Lower lobe of right lung (tissue), 2 donors: ENCODE data around the gene PDE9A. TPM values are rescaled to one million over a fixed set of nuclear protein-coding genes. Genes with fewer than 3 reads are reported as not detected.

Experiments used
- ATAC-seq, 2 donors: fragments of 200-7000 bp; cut with Tn5 transposase; one replicate each; pipeline ENCODE4 v1.9.1; 2020 to 2022; ENCODE audit warnings: mild to moderate bottlenecking in 2 of 2, moderate library complexity in 2 of 2
- DNase-seq: peaks from one replicate; pipeline ENCODE4 v3.0.0-alpha.2; 2020
- H3K27ac ChIP-seq: fragments of 200-600 bp; one replicate; pipeline ENCODE4 v1.8.0; 2022
- H3K27me3 ChIP-seq: fragments of 200-600 bp; one replicate; pipeline ENCODE4 v1.8.0; 2022; ENCODE audit warnings: low read depth
- H3K36me3 ChIP-seq: fragments of 200-600 bp; one replicate; pipeline ENCODE4 v1.8.0; 2022; ENCODE audit warnings: mild to moderate bottlenecking
- H3K4me1 ChIP-seq: fragments of 200-600 bp; one replicate; pipeline ENCODE4 v1.8.0; 2022
- H3K4me3 ChIP-seq: fragments of 200-600 bp; one replicate; pipeline ENCODE4 v1.8.0; 2022; ENCODE audit warnings: mild to moderate bottlenecking
- H3K9me3 ChIP-seq: fragments of 200-600 bp; one replicate; pipeline ENCODE4 v1.8.0; 2022
- intact Hi-C: fragments of 100-400 bp; cut with DNase I; formaldehyde crosslinking; loops from one replicate; pipeline ENCODE4 v1.11.0; 2022
- long read RNA-seq: library from polyadenylated mRNA; unstranded; transcript quantifications from one replicate; pipeline ENCODE4 v2.0.0, GENCODE V29; 2021
- total RNA-seq: library from RNA; stranded (reverse); fragmentation: NEBNext Ultra II Directional; extraction: Animal tissue kit (Norgen Biotek cat#: 25700); gene quantifications from one replicate; pipeline ENCODE4 v1.2.1, GENCODE V29; 2021
- TF ChIP-seq, protein P1 (sequence below): fragments of 200-600 bp; IDR thresholded peaks from one replicate; pipeline ENCODE4 v1.8.0; 2022; ENCODE audit warnings: antibody characterized with exemption, mild to moderate bottlenecking
- donor health status: DM: no; HTN: yes; CAD: no; lungs with severe emphysema.

The PDE9A gene
- 12.8 TPM for total RNA-seq
- long read RNA-seq, partial matches to known transcripts, result 1 of 5 reads
- long read RNA-seq, other reads (novel, unspliced or antisense), result 3 of 5 reads

DNA sequence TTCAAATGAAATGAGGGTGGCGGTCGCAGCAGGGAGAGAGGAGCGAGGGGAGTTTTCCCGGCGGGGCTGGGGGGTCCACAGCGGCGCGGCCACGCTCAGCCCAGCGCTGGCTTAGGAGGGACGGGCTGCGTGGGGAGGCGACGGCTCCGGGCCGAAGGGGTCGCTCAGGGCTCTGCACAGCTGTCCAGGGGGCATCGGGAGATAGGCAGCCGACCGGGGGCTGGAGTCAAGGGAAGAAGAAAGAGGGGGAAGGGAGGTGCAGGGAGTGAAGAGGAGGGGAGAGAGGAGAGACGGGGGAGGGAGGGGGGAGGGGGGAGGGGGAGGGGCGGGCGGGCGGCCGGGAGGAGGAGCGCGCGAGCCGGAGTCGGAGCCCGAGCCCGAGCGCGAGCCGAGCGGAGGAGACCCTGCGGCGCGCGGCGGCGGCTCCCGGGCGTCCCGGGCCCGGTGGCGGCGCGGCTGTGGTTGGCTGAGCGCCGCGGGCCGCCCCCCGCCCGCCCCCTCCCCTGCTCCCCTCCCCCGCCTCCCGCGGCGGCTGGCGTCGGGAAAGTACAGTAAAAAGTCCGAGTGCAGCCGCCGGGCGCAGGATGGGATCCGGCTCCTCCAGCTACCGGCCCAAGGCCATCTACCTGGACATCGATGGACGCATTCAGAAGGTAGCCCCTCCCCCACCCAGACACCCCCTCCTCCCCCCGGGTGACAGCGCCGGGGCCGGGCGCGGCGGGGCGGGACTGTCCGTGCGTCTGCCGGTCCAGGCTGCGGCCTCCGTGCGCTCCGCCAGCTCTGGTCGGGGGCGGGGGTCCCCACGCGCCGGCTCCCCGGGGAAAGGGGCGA lies at the start of gene PDE9A:
TSS of gene PDE9A (plus strand) at position 391 of the 831 bp plus-strand sequence. CDS start at position 585, 194 bp downstream.
- TF ChIP-seq, protein P1, sequence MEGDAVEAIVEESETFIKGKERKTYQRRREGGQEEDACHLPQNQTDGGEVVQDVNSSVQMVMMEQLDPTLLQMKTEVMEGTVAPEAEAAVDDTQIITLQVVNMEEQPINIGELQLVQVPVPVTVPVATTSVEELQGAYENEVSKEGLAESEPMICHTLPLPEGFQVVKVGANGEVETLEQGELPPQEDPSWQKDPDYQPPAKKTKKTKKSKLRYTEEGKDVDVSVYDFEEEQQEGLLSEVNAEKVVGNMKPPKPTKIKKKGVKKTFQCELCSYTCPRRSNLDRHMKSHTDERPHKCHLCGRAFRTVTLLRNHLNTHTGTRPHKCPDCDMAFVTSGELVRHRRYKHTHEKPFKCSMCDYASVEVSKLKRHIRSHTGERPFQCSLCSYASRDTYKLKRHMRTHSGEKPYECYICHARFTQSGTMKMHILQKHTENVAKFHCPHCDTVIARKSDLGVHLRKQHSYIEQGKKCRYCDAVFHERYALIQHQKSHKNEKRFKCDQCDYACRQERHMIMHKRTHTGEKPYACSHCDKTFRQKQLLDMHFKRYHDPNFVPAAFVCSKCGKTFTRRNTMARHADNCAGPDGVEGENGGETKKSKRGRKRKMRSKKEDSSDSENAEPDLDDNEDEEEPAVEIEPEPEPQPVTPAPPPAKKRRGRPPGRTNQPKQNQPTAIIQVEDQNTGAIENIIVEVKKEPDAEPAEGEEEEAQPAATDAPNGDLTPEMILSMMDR, result no peak
- ATAC-seq (peak; percentile 35 to 47), DNase-seq (peak; percentile 49)
- Histone ChIP-seq H3K9me3 (no peaks in the 10 kb centered on the region), H3K4me3 (peak within 1 kb of the TSS; percentile 70), H3K36me3 (no peaks in the 10 kb centered on the region), H3K27me3 (peaks cover 13% of the 10 kb centered on the region), H3K27ac (peak within 1 kb of the TSS; percentile 65), H3K4me1 (peaks cover 25% of the 10 kb centered on the region)
- intact Hi-C loops, result no loop called here

DNA sequence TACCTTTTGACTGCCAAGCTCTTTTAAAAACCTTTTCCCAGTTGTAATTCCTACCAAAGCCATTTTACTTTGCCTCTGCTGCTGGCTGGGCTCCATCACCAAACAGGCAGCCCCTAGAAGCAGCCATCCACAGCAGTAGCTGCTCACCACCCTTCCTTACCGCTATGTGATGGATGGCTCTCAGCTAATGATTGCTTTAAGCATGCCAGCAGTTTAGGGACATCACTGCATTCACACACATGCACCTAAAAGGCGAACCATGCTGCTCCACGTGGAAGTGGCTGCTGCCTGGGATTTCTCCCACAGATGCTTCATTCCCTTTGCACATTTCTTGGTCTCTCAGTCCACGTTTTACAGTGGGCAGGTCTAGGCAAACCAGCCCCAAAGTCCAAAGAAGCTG lies 46.3 kb upstream of the PDE9A start:
- intact Hi-C loops, result no loop called here
- Histone ChIP-seq H3K4me3 (no peak overlapping the region), H3K27ac (no peak overlapping the region), H3K4me1 (no peaks in the 10 kb centered on the region), H3K9me3 (peaks cover 12% of the 10 kb centered on the region), H3K36me3 (no peaks in the 10 kb centered on the region), H3K27me3 (no peaks in the 10 kb centered on the region)
- ATAC-seq (no peak), DNase-seq (no peak)
- TF ChIP-seq, protein P1, result no peak

DNA sequence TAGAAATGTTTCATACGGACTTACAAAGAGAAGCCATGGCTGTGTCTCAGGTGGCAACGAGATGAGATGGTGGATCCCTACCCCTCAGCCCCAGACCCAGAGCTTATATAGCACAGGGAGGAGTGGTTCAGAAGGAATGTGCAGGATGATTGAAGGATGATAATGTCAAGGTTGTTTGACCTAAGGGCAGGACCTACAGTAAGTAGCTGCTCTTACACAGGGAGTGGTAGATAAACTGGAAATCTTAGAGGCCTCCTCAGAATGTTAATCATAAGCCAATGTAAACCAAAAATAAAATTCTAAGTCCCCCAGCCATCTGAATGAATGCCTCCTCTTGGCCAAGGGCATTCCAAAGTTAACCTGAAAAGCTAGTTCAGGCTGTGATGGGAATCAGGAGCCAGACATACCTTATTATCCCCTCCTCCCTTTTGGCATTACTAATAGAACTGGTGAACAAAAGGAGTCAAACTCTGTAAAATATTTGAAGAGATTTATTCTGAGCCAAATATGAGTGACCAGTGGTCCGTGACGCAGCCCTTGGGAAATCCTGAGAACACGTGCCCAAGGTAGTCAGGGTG lies 45.8 kb upstream of the PDE9A start:
- peaks cover 12% of the 10 kb centered on the region for H3K9me3 ChIP-seq
- H3K27ac ChIP-seq, result no peak overlapping the region
- H3K4me1 ChIP-seq, result no peaks in the 10 kb centered on the region
- no peak for DNase-seq
- TF ChIP-seq, protein P1, result no peak
- H3K27me3 ChIP-seq, result no peaks in the 10 kb centered on the region
- no peaks in the 10 kb centered on the region for H3K36me3 ChIP-seq
- intact Hi-C loops, result no loop called here
- H3K4me3 ChIP-seq, result no peak overlapping the region
- peak; percentile 84 to 88 for ATAC-seq

DNA sequence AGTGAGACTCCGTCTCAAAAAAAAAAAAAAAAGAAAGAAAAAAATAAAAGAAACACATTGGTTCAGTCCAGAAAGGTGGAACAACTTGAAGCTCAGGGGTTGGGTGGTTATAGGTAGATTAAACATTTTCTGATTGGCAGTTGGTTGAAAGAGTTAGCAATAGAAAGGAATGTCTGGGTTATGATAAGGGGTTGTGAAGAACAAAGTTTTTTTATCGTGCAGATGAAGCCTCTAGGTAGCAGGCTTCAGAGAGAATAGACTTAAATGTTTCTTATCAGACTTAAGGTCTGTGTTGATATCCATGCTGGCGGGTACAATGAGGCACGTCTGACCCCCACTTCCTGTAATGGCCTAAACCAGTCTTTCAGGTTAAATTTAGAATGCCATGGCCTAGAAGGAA lies 45.0 kb upstream of the PDE9A start:
- ATAC-seq (no peak), DNase-seq (no peak)
- H3K36me3 ChIP-seq, result no peaks in the 10 kb centered on the region
- H3K27ac ChIP-seq, result no peak overlapping the region
- TF ChIP-seq, protein P1, result no peak
- H3K9me3 ChIP-seq, result peaks cover 12% of the 10 kb centered on the region
- no peaks in the 10 kb centered on the region for H3K4me1 ChIP-seq
- H3K27me3 ChIP-seq, result no peaks in the 10 kb centered on the region
- intact Hi-C loops, result no loop called here
- H3K4me3 ChIP-seq, result no peak overlapping the region

DNA sequence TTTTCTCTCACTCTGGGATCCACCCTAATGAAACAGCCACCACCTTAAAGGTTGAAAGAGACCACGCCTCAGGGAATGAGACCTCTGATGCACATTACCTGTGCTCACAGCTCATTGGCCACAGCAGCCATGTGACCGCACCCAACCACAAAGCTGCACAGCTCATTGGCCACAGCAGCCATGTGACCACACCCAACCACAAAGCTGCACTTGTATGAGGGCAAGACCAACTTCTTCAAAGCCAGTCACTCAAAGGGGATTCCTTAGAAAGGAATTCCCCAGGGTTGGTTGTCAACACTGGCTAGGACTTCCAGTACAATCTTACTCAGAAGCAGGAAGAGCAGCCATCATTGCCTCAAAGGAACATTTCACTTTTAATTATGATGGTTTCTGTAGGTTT lies 43.6 kb upstream of the PDE9A start:
- H3K36me3 ChIP-seq, result no peaks in the 10 kb centered on the region
- H3K27me3 ChIP-seq, result no peaks in the 10 kb centered on the region
- H3K27ac ChIP-seq, result no peak overlapping the region
- intact Hi-C loops, result no loop called here
- TF ChIP-seq, protein P1, result no peak
- ATAC-seq (no peak), DNase-seq (no peak)
- H3K9me3 ChIP-seq, result peaks cover 8% of the 10 kb centered on the region
- no peaks in the 10 kb centered on the region for H3K4me1 ChIP-seq
- H3K4me3 ChIP-seq, result no peak overlapping the region
